IPS-20b (cell line): Measurements from ENCODE around the gene SPRY4.
"Not testable (repeated sequence)": the region's sequence is repeated elsewhere in the genome, so short reads cannot be mapped to it uniquely, and the experiment has no call there.

ENCODE experiments used
- H3K27ac ChIP-seq: one replicate; pipeline ENCODE4 v1.5.1; 2013; ENCODE audit warnings: low read length
- H3K27me3 ChIP-seq: 2 replicates; pipeline ENCODE4 v1.6.1; 2013; ENCODE audit warnings: mild to moderate bottlenecking, low read length, inconsistent platforms; ENCODE audit not compliant: insufficient read depth
- H3K36me3 ChIP-seq: 2 replicates; pipeline ENCODE4 v1.6.1; 2013; ENCODE audit warnings: low read depth, mild to moderate bottlenecking, inconsistent platforms, low read length, moderate library complexity; ENCODE audit not compliant: insufficient read depth
- H3K4me1 ChIP-seq: 2 replicates; pipeline ENCODE4 v1.6.1; 2013; ENCODE audit warnings: mild to moderate bottlenecking, control low read depth, inconsistent platforms, low read length, moderate library complexity; ENCODE audit not compliant: insufficient read depth
- H3K4me3 ChIP-seq: 2 replicates; pipeline ENCODE4 v1.5.1; 2013; ENCODE audit warnings: mild to moderate bottlenecking, low read length, inconsistent platforms
- H3K9ac ChIP-seq: 2 replicates; pipeline ENCODE4 v1.6.1; 2013; ENCODE audit warnings: low read depth, mild to moderate bottlenecking, inconsistent platforms, low read length, moderate library complexity
- H3K9me3 ChIP-seq: 2 replicates; pipeline ENCODE4 v1.6.1; 2013; ENCODE audit warnings: mild to moderate bottlenecking, low read depth, low read length, inconsistent platforms; ENCODE audit not compliant: insufficient read depth

Gene SPRY4

GRCh38 chr5:142357469-142358090 lies 32.8 kb upstream of the SPRY4 start:
- H3K27ac ChIP-seq, result peak overlapping the region; percentile 41
- H3K27me3 ChIP-seq, result peaks cover 22% of the 10 kb centered on the region
- peaks cover 48% of the 10 kb centered on the region for H3K4me1 ChIP-seq
- no peaks in the 10 kb centered on the region for H3K9me3 ChIP-seq
- peak overlapping the region; percentile 60; the same call in 1 of the 2 replicates for H3K4me3 ChIP-seq
- H3K9ac ChIP-seq, result peak overlapping the region; percentile 75; the same call in 1 of the 2 replicates
- H3K36me3 ChIP-seq, result no peaks in the 10 kb centered on the region

GRCh38 chr5:142356716-142357468 lies 32.1 kb upstream of the SPRY4 start:
- peak overlapping the region; percentile 75; the same call in 1 of the 2 replicates for H3K9ac ChIP-seq
- H3K4me1 ChIP-seq, result peaks cover 43% of the 10 kb centered on the region
- H3K4me3 ChIP-seq, result peak overlapping the region; percentile 60; the same call in 1 of the 2 replicates
- no peaks in the 10 kb centered on the region for H3K36me3 ChIP-seq
- H3K27ac ChIP-seq, result peak overlapping the region; percentile 83
- no peaks in the 10 kb centered on the region for H3K9me3 ChIP-seq
- H3K27me3 ChIP-seq, result peaks cover 22% of the 10 kb centered on the region

DNA sequence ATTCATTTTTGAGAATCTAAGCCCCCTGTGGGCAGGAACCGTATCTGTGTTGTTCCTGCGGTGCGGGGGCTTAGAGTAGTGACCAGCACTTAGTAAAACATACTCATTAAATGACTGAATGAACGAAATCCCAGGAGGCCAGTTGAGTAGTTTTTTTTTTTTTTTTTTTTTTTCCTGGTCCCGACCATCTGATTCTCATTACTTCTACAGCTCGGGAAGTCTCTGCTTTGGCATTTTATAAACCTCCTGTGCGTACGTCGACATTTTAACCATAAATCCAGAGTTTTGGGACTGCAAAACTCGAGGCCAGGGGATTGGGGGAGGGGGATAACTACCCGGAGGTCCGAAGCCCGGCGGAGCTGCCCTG lies 31.5 kb upstream of the SPRY4 start:
- Histone ChIP-seq H3K9me3 (no peaks in the 10 kb centered on the region), H3K4me3 (peak overlapping the region; percentile 60), H3K9ac (peak overlapping the region; percentile 75; the same call in 1 of the 2 replicates), H3K4me1 (peaks cover 43% of the 10 kb centered on the region), H3K36me3 (no peaks in the 10 kb centered on the region), H3K27me3 (peaks cover 22% of the 10 kb centered on the region), H3K27ac (peak overlapping the region; percentile 83)

DNA sequence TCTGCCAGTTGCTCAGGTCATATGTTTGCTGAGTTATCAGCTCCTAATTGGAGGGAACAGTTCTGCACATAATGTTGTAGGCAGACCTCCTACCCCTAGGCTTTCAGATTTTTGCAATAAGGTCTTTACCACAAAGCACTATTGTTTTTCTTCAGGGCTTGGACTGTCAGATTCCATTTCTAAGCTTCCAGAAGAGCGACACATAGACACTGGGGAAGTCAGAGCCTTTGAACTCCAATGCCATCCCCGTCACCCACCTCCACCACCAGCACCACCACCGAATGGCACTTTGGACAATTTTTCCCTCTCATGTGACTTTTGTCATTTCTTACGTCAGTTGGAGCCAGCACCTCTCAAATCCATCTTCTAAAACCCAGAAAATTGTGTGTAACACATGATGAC lies 28.3 kb upstream of the SPRY4 start:
- H3K27ac ChIP-seq, result no peak overlapping the region
- H3K9me3 ChIP-seq, result no peaks in the 10 kb centered on the region
- no peaks in the 10 kb centered on the region for H3K36me3 ChIP-seq
- no peak overlapping the region for H3K9ac ChIP-seq
- H3K4me3 ChIP-seq, result no peak overlapping the region
- H3K27me3 ChIP-seq, result peaks cover 8% of the 10 kb centered on the region
- H3K4me1 ChIP-seq, result peaks cover 16% of the 10 kb centered on the region

DNA sequence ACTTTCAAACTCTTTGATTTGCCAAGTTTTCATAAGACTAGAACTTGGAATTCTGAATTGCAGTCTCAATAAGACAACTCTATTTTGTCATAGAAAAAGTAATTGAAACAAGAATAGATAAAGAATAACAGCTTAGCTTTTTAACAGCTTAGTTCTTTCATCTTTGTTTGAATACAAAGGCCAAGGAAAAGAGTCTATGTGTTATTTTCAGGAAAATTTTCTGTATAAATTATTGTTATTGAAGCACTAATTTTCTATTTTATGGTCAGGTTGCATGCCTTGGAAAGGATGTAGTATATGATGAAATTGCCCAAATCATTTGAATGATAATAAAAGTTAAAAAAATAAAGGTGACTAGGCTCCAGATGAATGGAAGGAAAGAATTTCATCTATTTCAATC lies 25.2 kb upstream of the SPRY4 start:
- H3K4me3 ChIP-seq, result no peak overlapping the region
- no peaks in the 10 kb centered on the region for H3K27me3 ChIP-seq
- no peaks in the 10 kb centered on the region for H3K36me3 ChIP-seq
- peaks cover 13% of the 10 kb centered on the region for H3K9me3 ChIP-seq
- no peak overlapping the region for H3K9ac ChIP-seq
- H3K4me1 ChIP-seq, result no peaks in the 10 kb centered on the region
- H3K27ac ChIP-seq, result no peak overlapping the region

- H3K9ac ChIP-seq, result no peak overlapping the region
- no peak overlapping the region for H3K27ac ChIP-seq
- H3K27me3 ChIP-seq, result no peaks in the 10 kb centered on the region
- H3K4me3 ChIP-seq, result no peak overlapping the region
- peaks cover 33% of the 10 kb centered on the region for H3K9me3 ChIP-seq
- H3K4me1 ChIP-seq, result peaks cover 3% of the 10 kb centered on the region; the same call in 1 of the 2 replicates
- no peaks in the 10 kb centered on the region for H3K36me3 ChIP-seq
These were observed 21.9 kb upstream of the SPRY4 start for GRCh38 chr5:142346706-142347105.

DNA sequence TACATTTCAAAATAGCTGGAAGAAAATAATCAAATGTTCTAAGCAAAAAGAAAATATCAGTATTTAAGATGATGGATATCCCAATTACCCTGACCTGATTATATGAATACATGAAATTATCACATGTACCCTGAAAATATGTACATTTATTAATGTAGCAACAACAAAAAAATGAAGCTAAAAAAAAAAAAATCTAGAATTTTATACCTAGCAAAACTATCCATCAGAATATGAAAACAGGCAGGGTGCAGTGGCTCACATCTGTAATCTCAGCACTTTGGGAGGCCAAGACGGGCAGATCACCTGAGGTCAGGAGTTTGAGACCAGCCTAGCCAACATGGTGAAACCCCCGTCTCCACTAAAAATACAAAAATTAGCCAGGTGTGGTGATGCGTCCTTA lies 20.1 kb upstream of the SPRY4 start:
- not testable (repeated sequence) for H3K36me3 ChIP-seq, H3K27me3 ChIP-seq, H3K4me1 ChIP-seq, H3K9ac ChIP-seq, H3K4me3 ChIP-seq, H3K27ac ChIP-seq
- H3K9me3 ChIP-seq, result peaks cover 33% of the 10 kb centered on the region

DNA sequence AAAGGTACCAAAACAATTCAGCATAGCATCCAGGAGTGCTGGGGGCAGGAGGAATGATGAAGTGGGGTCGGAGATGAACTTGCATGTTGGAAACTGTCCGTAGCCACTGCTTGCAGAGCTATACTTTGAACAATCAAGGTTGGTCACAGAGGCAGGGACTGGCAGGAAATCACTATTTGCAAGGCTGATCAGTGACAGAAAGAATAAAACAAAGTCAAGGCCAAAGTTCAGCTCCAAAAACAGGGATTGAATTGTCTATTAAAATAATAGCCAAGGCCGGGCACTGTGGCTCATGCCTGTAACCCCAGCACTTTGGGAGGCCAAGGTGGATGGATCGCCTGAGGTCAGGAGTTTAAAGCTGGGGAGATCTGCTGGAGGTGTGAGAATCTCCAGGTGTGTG lies 18.7 kb upstream of the SPRY4 start:
- H3K9ac ChIP-seq, result no peak overlapping the region
- no peak overlapping the region for H3K27ac ChIP-seq
- peaks cover 33% of the 10 kb centered on the region for H3K9me3 ChIP-seq

GRCh38 chr5:142342128-142342981 lies 17.5 kb upstream of the SPRY4 start:
- Histone ChIP-seq H3K36me3 (no peaks in the 10 kb centered on the region), H3K9me3 (peaks cover 33% of the 10 kb centered on the region), H3K9ac (no peak overlapping the region), H3K27ac (no peak overlapping the region), H3K4me1 (peaks cover 3% of the 10 kb centered on the region; the same call in 1 of the 2 replicates), H3K27me3 (no peaks in the 10 kb centered on the region), H3K4me3 (no peak overlapping the region)

More for the DNA sequence above, 18.7 kb upstream of the SPRY4 start:
- H3K4me3 ChIP-seq, result no peak overlapping the region
- no peaks in the 10 kb centered on the region for H3K27me3 ChIP-seq
- peaks cover 3% of the 10 kb centered on the region; the same call in 1 of the 2 replicates for H3K4me1 ChIP-seq
- H3K36me3 ChIP-seq, result no peaks in the 10 kb centered on the region

- peaks cover 17% of the 10 kb centered on the region for H3K9me3 ChIP-seq
- no peak overlapping the region for H3K9ac ChIP-seq
- H3K4me1 ChIP-seq, result peaks cover 3% of the 10 kb centered on the region; the same call in 1 of the 2 replicates
- no peaks in the 10 kb centered on the region for H3K36me3 ChIP-seq
- H3K27ac ChIP-seq, result no peak overlapping the region
- no peaks in the 10 kb centered on the region for H3K27me3 ChIP-seq
- H3K4me3 ChIP-seq, result no peak overlapping the region
These were observed 15.0 kb upstream of the SPRY4 start for GRCh38 chr5:142339781-142340180.

GRCh38 chr5:142334538-142334937 lies 9.7 kb upstream of the SPRY4 start:
- H3K27ac ChIP-seq, result no peak overlapping the region
- H3K36me3 ChIP-seq, result no peaks in the 10 kb centered on the region
- peaks cover 4% of the 10 kb centered on the region for H3K4me1 ChIP-seq
- H3K27me3 ChIP-seq, result no peaks in the 10 kb centered on the region
- H3K9me3 ChIP-seq, result no peaks in the 10 kb centered on the region
- no peak overlapping the region for H3K9ac ChIP-seq
- H3K4me3 ChIP-seq, result no peak overlapping the region
